Transverse colon (tissue), 4 donors: Measurements from ENCODE around the gene HADH.

Source experiments
- CTCF ChIP-seq, 5 experiments: fragments of 200-600 bp in 3 of 5; fragments of 450-650 bp in 2 of 5; sonication (generic) in 3 of 5; IDR thresholded peaks; 1 replicate in 2 of 5; 2 replicates in 3 of 5; pipeline ENCODE4 v1.5.1; 2016 to 2017; ENCODE audit warnings: antibody characterized with exemption in 5 of 5, inconsistent platforms in 3 of 5, mild to moderate bottlenecking in 2 of 5, moderate library complexity in 1 of 5
- EP300 ChIP-seq: sonication (generic); formaldehyde crosslinking; IDR thresholded peaks from one replicate; pipeline ENCODE4 v1.6.1; 2017; ENCODE audit warnings: antibody characterized with exemption, low read depth
- POLR2A ChIP-seq: fragments of 450-650 bp; IDR thresholded peaks from one replicate; pipeline ENCODE4 v1.6.1; 2016; ENCODE audit warnings: antibody characterized with exemption, mild to moderate bottlenecking, moderate library complexity
- POLR2AphosphoS5 ChIP-seq, 3 donors: sonication (generic); formaldehyde crosslinking; IDR thresholded peaks; one replicate each; pipeline ENCODE4 v1.6.1; 2016; ENCODE audit warnings: antibody characterized with exemption in 3 of 3

GRCh38 chr4:108081256-108081655 is 91.6 kb downstream of the HADH start:
- TF ChIP-seq CTCF (IDR thresholded peaks at IDR 0.05) (no peak), POLR2AphosphoS5 (IDR thresholded peaks at IDR 0.05) (no peak), POLR2A (no peak), EP300 (no peak)
